ENCODE measurements around the gene AKNA. TPM values are rescaled to one million over a fixed set of nuclear protein-coding genes. Genes with fewer than 3 reads are reported as not detected.

AKNA gene
- total RNA-seq, 1 experiment from 2014 or later: 29.3 TPM

DNA sequence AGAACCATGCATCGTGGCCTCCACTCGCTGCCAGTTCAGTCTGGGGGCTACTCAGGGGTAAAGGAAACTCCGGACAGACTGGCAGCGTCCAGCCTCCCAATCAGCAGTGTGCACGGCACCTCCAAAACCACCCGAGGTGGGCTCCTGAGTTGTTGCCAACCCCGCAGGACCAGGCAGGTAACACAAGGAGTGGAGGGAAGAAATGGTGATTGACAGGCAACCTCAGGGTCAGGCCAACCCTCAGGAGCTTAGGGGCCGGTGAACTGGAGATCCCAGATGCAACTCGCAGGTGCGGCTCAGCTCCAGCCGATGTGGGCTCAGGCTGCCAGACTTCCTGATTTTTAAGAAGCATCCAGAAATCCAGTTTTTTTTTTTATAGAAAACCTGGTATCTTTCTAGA, 37.3 kb upstream of the AKNA start:
- ChIA-PET POLR2A (no interaction called here), CTCF (interaction anchor here (0.6 to 1.9 kb wide), 7 partner anchors 10 to 547 kb away, joined by 3 to 6 read pairs (median 4); no protein-coding TSS in a partner anchor)
- TF ChIP-seq, protein P1, sequence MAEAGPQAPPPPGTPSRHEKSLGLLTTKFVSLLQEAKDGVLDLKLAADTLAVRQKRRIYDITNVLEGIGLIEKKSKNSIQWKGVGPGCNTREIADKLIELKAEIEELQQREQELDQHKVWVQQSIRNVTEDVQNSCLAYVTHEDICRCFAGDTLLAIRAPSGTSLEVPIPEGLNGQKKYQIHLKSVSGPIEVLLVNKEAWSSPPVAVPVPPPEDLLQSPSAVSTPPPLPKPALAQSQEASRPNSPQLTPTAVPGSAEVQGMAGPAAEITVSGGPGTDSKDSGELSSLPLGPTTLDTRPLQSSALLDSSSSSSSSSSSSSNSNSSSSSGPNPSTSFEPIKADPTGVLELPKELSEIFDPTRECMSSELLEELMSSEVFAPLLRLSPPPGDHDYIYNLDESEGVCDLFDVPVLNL (CRISPR knock-in tag; IDR thresholded peaks at IDR 0.05; ENCODE audit: borderline replicate concordance, low read depth): no peak
- no peak for TF ChIP-seq ATF1 (CRISPR knock-in tag; IDR thresholded peaks at IDR 0.05)
- TF ChIP-seq SOX15 (CRISPR knock-in tag; IDR thresholded peaks at IDR 0.05): no peak
- TF ChIP-seq MYBL2 (CRISPR knock-in tag; IDR thresholded peaks at IDR 0.05): no peak
- no peak for TF ChIP-seq NR3C1 (CRISPR knock-in tag; conservative IDR thresholded peaks at IDR 0.05; ENCODE audit: low read depth)
- no peak for TF ChIP-seq HMGA2 (CRISPR knock-in tag; IDR thresholded peaks at IDR 0.05)
- Mint-ChIP-seq H3K27me3 (ENCODE audit: low read depth) (no peaks in the 10 kb centered on the region), H3K9me3 (no peaks in the 10 kb centered on the region), H3K27ac (no peak overlapping the region), H3K4me3 (no peak overlapping the region), H3K4me1 (peaks cover 10% of the 10 kb centered on the region), H3K36me3 (no peaks in the 10 kb centered on the region)
- ATAC-seq (peak; percentile 43), DNase-seq (ENCODE audit: low spot score) (no peak)

DNA sequence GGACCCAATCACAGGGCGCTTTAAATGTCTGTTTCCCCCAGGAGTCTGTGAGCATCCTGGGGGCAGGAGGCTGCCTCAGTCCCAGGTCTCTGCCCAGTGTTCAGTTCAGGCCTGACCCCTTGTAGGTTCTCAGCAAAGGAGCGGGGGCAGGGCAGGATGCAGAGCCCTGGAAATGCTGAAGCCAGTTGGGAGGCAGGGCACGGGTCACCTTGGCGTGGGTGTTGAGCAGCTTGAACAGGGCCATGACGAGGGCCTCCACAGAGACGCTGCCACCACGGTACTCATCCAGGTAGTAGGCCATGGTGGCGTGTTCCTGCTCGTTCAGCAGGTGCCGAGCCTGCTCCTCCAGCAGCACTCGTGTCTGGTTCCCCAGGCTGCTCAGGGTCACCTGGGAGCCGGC, 36.3 kb upstream of the AKNA start:
- H3K36me3 Mint-ChIP-seq: no peaks in the 10 kb centered on the region
- POLR2A ChIA-PET: no interaction called here
- TF ChIP-seq PRRX2 (CRISPR knock-in tag; IDR thresholded peaks at IDR 0.05) (no peak), ATF1 (CRISPR knock-in tag; IDR thresholded peaks at IDR 0.05) (no peak), TCF7 (CRISPR knock-in tag; IDR thresholded peaks at IDR 0.05; ENCODE audit: low read depth) (no peak), ZNF263 (CRISPR knock-in tag; IDR thresholded peaks at IDR 0.05; ENCODE audit: low read depth) (no peak), GTF2I (CRISPR knock-in tag; conservative IDR thresholded peaks at IDR 0.05) (no peak), NFE2L1 (CRISPR knock-in tag; IDR thresholded peaks at IDR 0.05) (no peak), ETV6 (CRISPR knock-in tag; IDR thresholded peaks at IDR 0.05) (no peak)
- TF ChIP-seq, protein P2, sequence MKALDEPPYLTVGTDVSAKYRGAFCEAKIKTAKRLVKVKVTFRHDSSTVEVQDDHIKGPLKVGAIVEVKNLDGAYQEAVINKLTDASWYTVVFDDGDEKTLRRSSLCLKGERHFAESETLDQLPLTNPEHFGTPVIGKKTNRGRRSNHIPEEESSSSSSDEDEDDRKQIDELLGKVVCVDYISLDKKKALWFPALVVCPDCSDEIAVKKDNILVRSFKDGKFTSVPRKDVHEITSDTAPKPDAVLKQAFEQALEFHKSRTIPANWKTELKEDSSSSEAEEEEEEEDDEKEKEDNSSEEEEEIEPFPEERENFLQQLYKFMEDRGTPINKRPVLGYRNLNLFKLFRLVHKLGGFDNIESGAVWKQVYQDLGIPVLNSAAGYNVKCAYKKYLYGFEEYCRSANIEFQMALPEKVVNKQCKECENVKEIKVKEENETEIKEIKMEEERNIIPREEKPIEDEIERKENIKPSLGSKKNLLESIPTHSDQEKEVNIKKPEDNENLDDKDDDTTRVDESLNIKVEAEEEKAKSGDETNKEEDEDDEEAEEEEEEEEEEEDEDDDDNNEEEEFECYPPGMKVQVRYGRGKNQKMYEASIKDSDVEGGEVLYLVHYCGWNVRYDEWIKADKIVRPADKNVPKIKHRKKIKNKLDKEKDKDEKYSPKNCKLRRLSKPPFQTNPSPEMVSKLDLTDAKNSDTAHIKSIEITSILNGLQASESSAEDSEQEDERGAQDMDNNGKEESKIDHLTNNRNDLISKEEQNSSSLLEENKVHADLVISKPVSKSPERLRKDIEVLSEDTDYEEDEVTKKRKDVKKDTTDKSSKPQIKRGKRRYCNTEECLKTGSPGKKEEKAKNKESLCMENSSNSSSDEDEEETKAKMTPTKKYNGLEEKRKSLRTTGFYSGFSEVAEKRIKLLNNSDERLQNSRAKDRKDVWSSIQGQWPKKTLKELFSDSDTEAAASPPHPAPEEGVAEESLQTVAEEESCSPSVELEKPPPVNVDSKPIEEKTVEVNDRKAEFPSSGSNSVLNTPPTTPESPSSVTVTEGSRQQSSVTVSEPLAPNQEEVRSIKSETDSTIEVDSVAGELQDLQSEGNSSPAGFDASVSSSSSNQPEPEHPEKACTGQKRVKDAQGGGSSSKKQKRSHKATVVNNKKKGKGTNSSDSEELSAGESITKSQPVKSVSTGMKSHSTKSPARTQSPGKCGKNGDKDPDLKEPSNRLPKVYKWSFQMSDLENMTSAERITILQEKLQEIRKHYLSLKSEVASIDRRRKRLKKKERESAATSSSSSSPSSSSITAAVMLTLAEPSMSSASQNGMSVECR (CRISPR knock-in tag; IDR thresholded peaks at IDR 0.05; ENCODE audit: borderline replicate concordance): no peak
- TF ChIP-seq, protein P3, sequence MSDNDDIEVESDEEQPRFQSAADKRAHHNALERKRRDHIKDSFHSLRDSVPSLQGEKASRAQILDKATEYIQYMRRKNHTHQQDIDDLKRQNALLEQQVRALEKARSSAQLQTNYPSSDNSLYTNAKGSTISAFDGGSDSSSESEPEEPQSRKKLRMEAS (CRISPR knock-in tag; IDR thresholded peaks at IDR 0.05): no peak
- TF ChIP-seq, protein P4, sequence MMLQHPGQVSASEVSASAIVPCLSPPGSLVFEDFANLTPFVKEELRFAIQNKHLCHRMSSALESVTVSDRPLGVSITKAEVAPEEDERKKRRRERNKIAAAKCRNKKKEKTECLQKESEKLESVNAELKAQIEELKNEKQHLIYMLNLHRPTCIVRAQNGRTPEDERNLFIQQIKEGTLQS (CRISPR knock-in tag; conservative IDR thresholded peaks at IDR 0.05): no peak
- TF ChIP-seq, protein P5, sequence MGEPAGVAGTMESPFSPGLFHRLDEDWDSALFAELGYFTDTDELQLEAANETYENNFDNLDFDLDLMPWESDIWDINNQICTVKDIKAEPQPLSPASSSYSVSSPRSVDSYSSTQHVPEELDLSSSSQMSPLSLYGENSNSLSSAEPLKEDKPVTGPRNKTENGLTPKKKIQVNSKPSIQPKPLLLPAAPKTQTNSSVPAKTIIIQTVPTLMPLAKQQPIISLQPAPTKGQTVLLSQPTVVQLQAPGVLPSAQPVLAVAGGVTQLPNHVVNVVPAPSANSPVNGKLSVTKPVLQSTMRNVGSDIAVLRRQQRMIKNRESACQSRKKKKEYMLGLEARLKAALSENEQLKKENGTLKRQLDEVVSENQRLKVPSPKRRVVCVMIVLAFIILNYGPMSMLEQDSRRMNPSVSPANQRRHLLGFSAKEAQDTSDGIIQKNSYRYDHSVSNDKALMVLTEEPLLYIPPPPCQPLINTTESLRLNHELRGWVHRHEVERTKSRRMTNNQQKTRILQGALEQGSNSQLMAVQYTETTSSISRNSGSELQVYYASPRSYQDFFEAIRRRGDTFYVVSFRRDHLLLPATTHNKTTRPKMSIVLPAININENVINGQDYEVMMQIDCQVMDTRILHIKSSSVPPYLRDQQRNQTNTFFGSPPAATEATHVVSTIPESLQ (CRISPR knock-in tag; IDR thresholded peaks at IDR 0.05): no peak
- CTCF ChIA-PET: interaction anchor here (1.3 to 1.5 kb wide), 2 partner anchors 19 to 484 kb away, joined by 3 to 4 read pairs; no protein-coding TSS in a partner anchor
- no peaks in the 10 kb centered on the region for H3K27me3 Mint-ChIP-seq (ENCODE audit: low read depth)
- peaks cover 10% of the 10 kb centered on the region for H3K4me1 Mint-ChIP-seq
- ATAC-seq: no peak; the same call in 1 of the 2 replicates
- no peak overlapping the region for H3K4me3 Mint-ChIP-seq
- no peak for DNase-seq (ENCODE audit: low spot score)
- H3K9me3 Mint-ChIP-seq: no peaks in the 10 kb centered on the region
- H3K27ac Mint-ChIP-seq: no peak overlapping the region
